Thyroid gland (tissue), 4 donors: ENCODE results near the gene ACBD5.

Experiments used
- POLR2A ChIP-seq, 2 donors: fragments of 450-650 bp; IDR thresholded peaks; one replicate each; pipeline ENCODE4 v1.6.1; 2017; ENCODE audit warnings: antibody characterized with exemption in 2 of 2, mild to moderate bottlenecking in 2 of 2, moderate library complexity in 1 of 2
- TF ChIP-seq, protein P1 (sequence below), 6 experiments: fragments of 200-600 bp in 3 of 6; fragments of 450-650 bp in 3 of 6; sonication (generic) in 3 of 6; IDR thresholded peaks; one replicate each; pipeline ENCODE4 v1.5.1; 2016 to 2019; ENCODE audit warnings: antibody characterized with exemption in 6 of 6, mild to moderate bottlenecking in 2 of 6, inconsistent platforms in 1 of 6, moderate library complexity in 1 of 6

DNA sequence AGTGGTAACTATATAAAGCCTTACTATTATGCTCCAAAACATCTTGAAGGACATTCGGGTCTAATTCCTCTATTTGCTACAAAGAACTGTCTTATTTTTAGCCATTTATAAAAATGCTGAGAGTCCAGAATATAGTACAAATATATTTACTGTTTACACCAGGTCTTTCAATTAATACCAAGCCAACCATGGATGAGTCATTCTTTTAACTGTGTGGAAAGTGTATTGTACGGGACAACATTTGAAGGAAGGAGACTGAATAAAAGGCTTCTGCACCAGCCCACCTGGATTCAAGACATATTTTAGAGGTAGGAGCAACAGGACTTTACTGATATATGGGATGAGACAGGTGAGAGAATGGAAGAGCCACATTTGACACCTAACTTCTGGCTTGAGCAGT is 50.1 kb downstream of the ACBD5 start:
- no peak for TF ChIP-seq POLR2A (IDR thresholded peaks at IDR 0.05)
- TF ChIP-seq, protein P1, sequence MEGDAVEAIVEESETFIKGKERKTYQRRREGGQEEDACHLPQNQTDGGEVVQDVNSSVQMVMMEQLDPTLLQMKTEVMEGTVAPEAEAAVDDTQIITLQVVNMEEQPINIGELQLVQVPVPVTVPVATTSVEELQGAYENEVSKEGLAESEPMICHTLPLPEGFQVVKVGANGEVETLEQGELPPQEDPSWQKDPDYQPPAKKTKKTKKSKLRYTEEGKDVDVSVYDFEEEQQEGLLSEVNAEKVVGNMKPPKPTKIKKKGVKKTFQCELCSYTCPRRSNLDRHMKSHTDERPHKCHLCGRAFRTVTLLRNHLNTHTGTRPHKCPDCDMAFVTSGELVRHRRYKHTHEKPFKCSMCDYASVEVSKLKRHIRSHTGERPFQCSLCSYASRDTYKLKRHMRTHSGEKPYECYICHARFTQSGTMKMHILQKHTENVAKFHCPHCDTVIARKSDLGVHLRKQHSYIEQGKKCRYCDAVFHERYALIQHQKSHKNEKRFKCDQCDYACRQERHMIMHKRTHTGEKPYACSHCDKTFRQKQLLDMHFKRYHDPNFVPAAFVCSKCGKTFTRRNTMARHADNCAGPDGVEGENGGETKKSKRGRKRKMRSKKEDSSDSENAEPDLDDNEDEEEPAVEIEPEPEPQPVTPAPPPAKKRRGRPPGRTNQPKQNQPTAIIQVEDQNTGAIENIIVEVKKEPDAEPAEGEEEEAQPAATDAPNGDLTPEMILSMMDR (IDR thresholded peaks at IDR 0.05), result no peak
